HL-60 (cell line): Measurements from ENCODE around the gene GMDS.

Source experiments
- DNase-seq, 2 experiments: peaks; one replicate each; pipeline ENCODE4 v3.0.0-alpha.2; 2010 to 2020; ENCODE audit warnings: low read depth in 1 of 2, low spot score in 1 of 2
- H3K27ac ChIP-seq: fragments of 250-450 bp; sonication (Bioruptor Pico); replicated peaks from 2 replicates; pipeline ENCODE4 v1.5.1; 2020; ENCODE audit warnings: mild to moderate bottlenecking, moderate library complexity
- H3K27me3 ChIP-seq: fragments of 250-450 bp; sonication (Bioruptor Pico); 2 replicates; pipeline ENCODE4 v1.5.1; 2021; ENCODE audit warnings: mild to moderate bottlenecking, moderate library complexity; ENCODE audit not compliant: insufficient read depth, poor library complexity, severe bottlenecking
- H3K4me3 ChIP-seq: replicated peaks from 2 replicates; pipeline ENCODE4 v1.5.1; 2011; ENCODE audit warnings: mild to moderate bottlenecking, control low read depth, low read length; ENCODE audit not compliant: insufficient read depth
- GABPA ChIP-seq: IDR thresholded peaks from 2 replicates; pipeline ENCODE4 v1.6.1; 2012; ENCODE audit warnings: low read depth
- POLR2AphosphoS5 ChIP-seq: IDR thresholded peaks from 2 replicates; pipeline ENCODE4 v1.6.1; 2012; ENCODE audit warnings: low read depth
- SPI1 ChIP-seq: IDR thresholded peaks from 2 replicates; pipeline ENCODE4 v1.6.1; 2012; ENCODE audit warnings: low read depth, mild to moderate bottlenecking, borderline replicate concordance
- TF ChIP-seq, protein P1 (sequence below): IDR thresholded peaks from one replicate; pipeline ENCODE4 v1.5.1; 2011; ENCODE audit warnings: low read length, control low read depth, inconsistent platforms; ENCODE audit not compliant: insufficient read depth
- TF ChIP-seq, protein P2 (sequence below): IDR thresholded peaks from 2 replicates; pipeline ENCODE4 v1.6.1; 2012; ENCODE audit warnings: low read depth; ENCODE audit not compliant: insufficient replicate concordance

GMDS gene

DNA sequence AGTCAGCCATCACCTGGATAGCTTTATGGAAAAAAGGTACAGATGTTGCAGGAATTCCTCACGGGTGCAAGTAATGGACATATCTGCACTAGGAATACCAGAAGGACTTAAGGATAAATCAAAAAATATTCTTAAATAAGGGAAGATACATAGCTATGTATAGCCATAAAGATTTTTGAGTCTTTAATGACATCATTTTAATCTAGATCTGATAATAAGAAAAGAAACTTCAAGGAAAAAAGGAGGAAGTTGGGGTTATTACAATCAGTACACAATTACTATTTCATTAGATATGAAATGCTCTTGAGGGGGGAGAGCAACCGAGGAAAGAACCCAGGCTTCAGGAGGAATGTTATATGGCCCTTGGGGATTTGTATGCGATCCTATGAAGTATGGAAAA lies 525.5 kb downstream of the GMDS start:
- Histone ChIP-seq H3K27me3 (no peaks in the 10 kb centered on the region), H3K4me3 (no peak overlapping the region)

DNA sequence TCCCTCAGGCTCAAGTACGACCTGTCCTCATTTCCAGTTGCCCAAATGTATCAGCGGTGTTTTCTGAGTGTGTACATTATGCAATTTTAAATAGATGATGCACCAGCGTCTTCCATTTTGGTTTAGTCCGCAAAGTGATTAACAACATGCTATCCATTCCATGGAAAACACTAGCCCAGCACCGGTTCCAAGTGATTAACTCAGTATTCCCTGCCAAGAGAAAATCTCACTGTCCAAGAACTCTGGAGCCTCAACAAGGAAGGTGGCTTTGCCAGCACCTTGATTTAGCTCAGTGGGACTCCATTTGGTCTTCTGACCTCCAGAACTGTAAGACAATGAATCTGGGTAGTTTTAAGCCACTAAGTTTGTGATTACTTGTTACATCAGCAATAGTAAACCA lies 528.5 kb downstream of the GMDS start:
- TF ChIP-seq, protein P1, sequence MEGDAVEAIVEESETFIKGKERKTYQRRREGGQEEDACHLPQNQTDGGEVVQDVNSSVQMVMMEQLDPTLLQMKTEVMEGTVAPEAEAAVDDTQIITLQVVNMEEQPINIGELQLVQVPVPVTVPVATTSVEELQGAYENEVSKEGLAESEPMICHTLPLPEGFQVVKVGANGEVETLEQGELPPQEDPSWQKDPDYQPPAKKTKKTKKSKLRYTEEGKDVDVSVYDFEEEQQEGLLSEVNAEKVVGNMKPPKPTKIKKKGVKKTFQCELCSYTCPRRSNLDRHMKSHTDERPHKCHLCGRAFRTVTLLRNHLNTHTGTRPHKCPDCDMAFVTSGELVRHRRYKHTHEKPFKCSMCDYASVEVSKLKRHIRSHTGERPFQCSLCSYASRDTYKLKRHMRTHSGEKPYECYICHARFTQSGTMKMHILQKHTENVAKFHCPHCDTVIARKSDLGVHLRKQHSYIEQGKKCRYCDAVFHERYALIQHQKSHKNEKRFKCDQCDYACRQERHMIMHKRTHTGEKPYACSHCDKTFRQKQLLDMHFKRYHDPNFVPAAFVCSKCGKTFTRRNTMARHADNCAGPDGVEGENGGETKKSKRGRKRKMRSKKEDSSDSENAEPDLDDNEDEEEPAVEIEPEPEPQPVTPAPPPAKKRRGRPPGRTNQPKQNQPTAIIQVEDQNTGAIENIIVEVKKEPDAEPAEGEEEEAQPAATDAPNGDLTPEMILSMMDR: no peak
- TF ChIP-seq SPI1 (no peak), POLR2AphosphoS5 (no peak), GABPA (no peak)
- TF ChIP-seq, protein P2, sequence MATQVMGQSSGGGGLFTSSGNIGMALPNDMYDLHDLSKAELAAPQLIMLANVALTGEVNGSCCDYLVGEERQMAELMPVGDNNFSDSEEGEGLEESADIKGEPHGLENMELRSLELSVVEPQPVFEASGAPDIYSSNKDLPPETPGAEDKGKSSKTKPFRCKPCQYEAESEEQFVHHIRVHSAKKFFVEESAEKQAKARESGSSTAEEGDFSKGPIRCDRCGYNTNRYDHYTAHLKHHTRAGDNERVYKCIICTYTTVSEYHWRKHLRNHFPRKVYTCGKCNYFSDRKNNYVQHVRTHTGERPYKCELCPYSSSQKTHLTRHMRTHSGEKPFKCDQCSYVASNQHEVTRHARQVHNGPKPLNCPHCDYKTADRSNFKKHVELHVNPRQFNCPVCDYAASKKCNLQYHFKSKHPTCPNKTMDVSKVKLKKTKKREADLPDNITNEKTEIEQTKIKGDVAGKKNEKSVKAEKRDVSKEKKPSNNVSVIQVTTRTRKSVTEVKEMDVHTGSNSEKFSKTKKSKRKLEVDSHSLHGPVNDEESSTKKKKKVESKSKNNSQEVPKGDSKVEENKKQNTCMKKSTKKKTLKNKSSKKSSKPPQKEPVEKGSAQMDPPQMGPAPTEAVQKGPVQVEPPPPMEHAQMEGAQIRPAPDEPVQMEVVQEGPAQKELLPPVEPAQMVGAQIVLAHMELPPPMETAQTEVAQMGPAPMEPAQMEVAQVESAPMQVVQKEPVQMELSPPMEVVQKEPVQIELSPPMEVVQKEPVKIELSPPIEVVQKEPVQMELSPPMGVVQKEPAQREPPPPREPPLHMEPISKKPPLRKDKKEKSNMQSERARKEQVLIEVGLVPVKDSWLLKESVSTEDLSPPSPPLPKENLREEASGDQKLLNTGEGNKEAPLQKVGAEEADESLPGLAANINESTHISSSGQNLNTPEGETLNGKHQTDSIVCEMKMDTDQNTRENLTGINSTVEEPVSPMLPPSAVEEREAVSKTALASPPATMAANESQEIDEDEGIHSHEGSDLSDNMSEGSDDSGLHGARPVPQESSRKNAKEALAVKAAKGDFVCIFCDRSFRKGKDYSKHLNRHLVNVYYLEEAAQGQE: no peak
- H3K27ac ChIP-seq: no peak overlapping the region
- no peak overlapping the region for H3K4me3 ChIP-seq
- DNase-seq: no peak
- H3K27me3 ChIP-seq: no peaks in the 10 kb centered on the region

More for the DNA sequence above, 525.5 kb downstream of the GMDS start:
- DNase-seq: no peak
- H3K27ac ChIP-seq: no peak overlapping the region
- TF ChIP-seq, protein P2: no peak
- TF ChIP-seq, protein P1: no peak
- TF ChIP-seq SPI1 (no peak), GABPA (no peak), POLR2AphosphoS5 (no peak)

DNA sequence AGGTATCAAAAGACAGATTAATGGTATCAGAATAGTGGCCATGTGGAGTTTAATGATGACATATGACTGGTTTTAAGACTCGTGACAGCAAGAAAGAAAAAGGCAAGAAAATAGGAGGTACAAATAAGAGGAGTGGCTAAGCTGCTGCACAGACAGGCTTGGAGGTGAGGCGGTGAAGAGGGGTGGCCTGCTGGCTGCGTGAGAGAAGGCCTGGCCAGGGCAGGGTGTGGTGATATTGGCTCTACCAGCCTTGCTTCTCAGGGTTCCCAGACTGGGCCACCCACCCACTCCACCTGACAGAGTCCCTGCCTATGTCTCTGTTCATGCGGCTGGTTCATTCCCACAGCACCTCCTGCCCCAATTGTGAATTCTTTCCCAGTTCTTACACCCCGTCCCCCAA lies 529.0 kb downstream of the GMDS start:
- TF ChIP-seq GABPA (no peak), SPI1 (no peak), POLR2AphosphoS5 (no peak)
- TF ChIP-seq, protein P1: no peak
- TF ChIP-seq, protein P2: no peak
- DNase-seq: no peak
- H3K27me3 ChIP-seq: no peaks in the 10 kb centered on the region
- no peak overlapping the region for H3K4me3 ChIP-seq
- H3K27ac ChIP-seq: no peak overlapping the region
